Endodermal cell (in vitro differentiated cells): ENCODE measurements around the gene UCKL1. TPM values are rescaled to one million over a fixed set of nuclear protein-coding genes. Genes with fewer than 3 reads are reported as not detected.
A peak's percentile ranks its signal among the peaks of the same experiment; 100 is the strongest.

Experiments used
- DNase-seq: peaks from one replicate; pipeline ENCODE4 v3.0.0-alpha.2; 2017
- H3K27ac ChIP-seq: 2 replicates; pipeline ENCODE4 v1.5.1; 2013; ENCODE audit warnings: mild to moderate bottlenecking, low read depth, low read length, moderate library complexity
- H3K27me3 ChIP-seq: 2 replicates; pipeline ENCODE4 v1.6.1; 2013; ENCODE audit warnings: mild to moderate bottlenecking, low read length, moderate library complexity; ENCODE audit not compliant: insufficient read depth, control insufficient read depth, poor library complexity, severe bottlenecking
- H3K36me3 ChIP-seq: 2 replicates; pipeline ENCODE4 v1.7.0; 2013; ENCODE audit warnings: mild to moderate bottlenecking, low read length, moderate library complexity; ENCODE audit not compliant: control insufficient read depth, insufficient read depth
- H3K4me1 ChIP-seq: one replicate; pipeline ENCODE4 v1.7.0; 2013; ENCODE audit warnings: low read length; ENCODE audit not compliant: control insufficient read depth, insufficient read depth
- H3K4me3 ChIP-seq: 2 replicates; pipeline ENCODE4 v1.5.1; 2013; ENCODE audit warnings: mild to moderate bottlenecking, low read length, moderate library complexity
- H3K9ac ChIP-seq: 2 replicates; pipeline ENCODE4 v1.6.1; 2013; ENCODE audit warnings: mild to moderate bottlenecking, low read length, moderate library complexity; ENCODE audit not compliant: poor library complexity, severe bottlenecking; ENCODE audit errors: extremely low read depth
- H3K9me3 ChIP-seq: 2 replicates; pipeline ENCODE4 v1.6.1; 2013; ENCODE audit warnings: mild to moderate bottlenecking, low read length, moderate library complexity; ENCODE audit not compliant: control insufficient read depth
- H3K27ac Mint-ChIP-seq: 2 replicates; pipeline ENCODE4 v1.8.0; 2020; ENCODE audit warnings: mixed read lengths
- H3K27me3 Mint-ChIP-seq: 2 replicates; pipeline ENCODE4 v1.8.0; 2021; ENCODE audit warnings: mild to moderate bottlenecking, mixed read lengths; ENCODE audit not compliant: insufficient read depth
- H3K36me3 Mint-ChIP-seq: 2 replicates; pipeline ENCODE4 v1.8.0; 2020; ENCODE audit warnings: low read depth, mixed read lengths
- H3K4me1 Mint-ChIP-seq: 2 replicates; pipeline ENCODE4 v1.8.0; 2020; ENCODE audit warnings: mixed read lengths
- H3K4me3 Mint-ChIP-seq: 2 replicates; pipeline ENCODE4 v1.8.0; 2020; ENCODE audit warnings: mild to moderate bottlenecking, moderate library complexity, mixed read lengths
- H3K9me3 Mint-ChIP-seq: 2 replicates; pipeline ENCODE4 v1.8.0; 2020; ENCODE audit warnings: mild to moderate bottlenecking, mixed read lengths
- CTCF ChIP-seq: fragments of 200-600 bp; sonication (generic); conservative IDR thresholded peaks from 2 replicates; pipeline ENCODE4 v1.5.0; 2021; ENCODE audit warnings: antibody characterized with exemption, mild to moderate bottlenecking
- WGBS, 2 experiments: methylation state at CpG; one replicate each; pipeline versions ENCODE4 v1.1.5 to v1.1.7; 2013; ENCODE audit warnings: missing lambda C conversion rate in 2 of 2, mixed read lengths in 1 of 2; ENCODE audit not compliant: insufficient coverage in 1 of 2, insufficient read length in 1 of 2; 5-methylcytosine and 5-hydroxymethylcytosine counted together
- total RNA-seq, 2 donors: library from RNA; stranded (reverse); fragmentation: NEBNext Ultra II Directional in 1 of 2; extraction: Animal tissue kit (Norgen Biotek cat#: 25700) in 1 of 2; gene quantifications; 2 replicates in 1 of 2; 3 replicates in 1 of 2; pipeline ENCODE4 v1.2.1, GENCODE V29; 2021

UCKL1 gene
- total RNA-seq, 2 donors from 2014 or later, result 36.5 to 47.8 TPM

- Histone ChIP-seq H3K9ac (peak overlapping the region; percentile 86), H3K4me3 (peak overlapping the region; percentile 93), H3K4me1 (peaks cover 7% of the 10 kb centered on the region), H3K9me3 (no peaks in the 10 kb centered on the region), H3K36me3 (peaks cover 15% of the 10 kb centered on the region), H3K27me3 (peaks cover 26% of the 10 kb centered on the region), H3K27ac (no peak overlapping the region)
- TF ChIP-seq CTCF, result no peak
- H3K4me3 Mint-ChIP-seq, result peak overlapping the region; percentile 67
- WGBS, 2 experiments, result 1 to 3% methylated on average over 21 to 76 of the region's 87 CpGs
- H3K36me3 Mint-ChIP-seq, result peaks cover 28% of the 10 kb centered on the region
- H3K27ac Mint-ChIP-seq, result peak overlapping the region; percentile 71
- DNase-seq, result no peak
- peaks cover 33% of the 10 kb centered on the region for H3K4me1 Mint-ChIP-seq
- no peaks in the 10 kb centered on the region for H3K9me3 Mint-ChIP-seq
- H3K27me3 Mint-ChIP-seq, result peaks cover 32% of the 10 kb centered on the region
Measured at GRCh38 chr20:63895202-63895951, 60.8 kb downstream of the UCKL1 start.

- Histone ChIP-seq H3K9me3 (no peaks in the 10 kb centered on the region), H3K27ac (no peak within 1 kb of the TSS), H3K27me3 (peaks cover 20% of the 10 kb centered on the region), H3K4me3 (peak within 1 kb of the TSS; percentile 93), H3K4me1 (peaks cover 7% of the 10 kb centered on the region), H3K36me3 (peaks cover 23% of the 10 kb centered on the region), H3K9ac (peak within 1 kb of the TSS; percentile 86)
- no peak for TF ChIP-seq CTCF
- H3K27ac Mint-ChIP-seq, result peak within 1 kb of the TSS; percentile 71
- peaks cover 27% of the 10 kb centered on the region for H3K27me3 Mint-ChIP-seq
- H3K9me3 Mint-ChIP-seq, result no peaks in the 10 kb centered on the region
- peak within 1 kb of the TSS; percentile 67 for H3K4me3 Mint-ChIP-seq
- 3 to 4% methylated on average over 37 to 82 of the region's 82 CpGs for WGBS, 2 experiments
- DNase-seq, result peak; percentile 98
- H3K36me3 Mint-ChIP-seq, result peaks cover 35% of the 10 kb centered on the region
- peaks cover 33% of the 10 kb centered on the region for H3K4me1 Mint-ChIP-seq
Measured at GRCh38 chr20:63894358-63895201, 61.6 kb downstream of the UCKL1 start, which contains the start of gene DNAJC5. DNAJC5 (plus strand) TSS chr20:63895126; CDS start chr20:63928346, 33,220 bp downstream.

GRCh38 chr20:63893999-63894357 is 62.2 kb downstream of the UCKL1 start:
- H3K36me3 Mint-ChIP-seq, result peaks cover 31% of the 10 kb centered on the region
- H3K4me1 Mint-ChIP-seq, result peaks cover 30% of the 10 kb centered on the region
- Histone ChIP-seq H3K36me3 (peaks cover 27% of the 10 kb centered on the region), H3K9me3 (no peaks in the 10 kb centered on the region), H3K27me3 (peaks cover 20% of the 10 kb centered on the region), H3K9ac (no peak overlapping the region), H3K4me3 (peak overlapping the region; percentile 77), H3K4me1 (peaks cover 6% of the 10 kb centered on the region), H3K27ac (no peak overlapping the region)
- 49 to 51% methylated on average over 6 of the region's 6 CpGs for WGBS, 2 experiments
- H3K27ac Mint-ChIP-seq, result no peak overlapping the region
- no peaks in the 10 kb centered on the region for H3K9me3 Mint-ChIP-seq
- H3K4me3 Mint-ChIP-seq, result peak overlapping the region; percentile 67
- TF ChIP-seq CTCF, result no peak
- no peak for DNase-seq
- peaks cover 23% of the 10 kb centered on the region for H3K27me3 Mint-ChIP-seq
